GM18870 (cell line): ENCODE results near the gene PACRG.

Source experiments
- ATAC-seq: cut with Tn5 transposase; IDR thresholded peaks from one replicate; pipeline ENCODE4 v1.9.1; 2021; ENCODE audit warnings: moderate library complexity; ENCODE audit not compliant: unreplicated experiment

PACRG gene

GRCh38 chr6:162921510-162922040 lies 193.8 kb downstream of the PACRG start:
- no peak for ATAC-seq

- ATAC-seq: no peak
These were observed 194.9 kb downstream of the PACRG start for GRCh38 chr6:162922563-162923166.

- no peak for ATAC-seq
These were observed 207.1 kb downstream of the PACRG start for GRCh38 chr6:162934844-162935243.

- no peak for ATAC-seq
These were observed 212.7 kb downstream of the PACRG start for GRCh38 chr6:162940426-162940825.

GRCh38 chr6:162941128-162941527 lies 213.4 kb downstream of the PACRG start:
- no peak for ATAC-seq

GRCh38 chr6:162942866-162943265 lies 215.1 kb downstream of the PACRG start:
- no peak for ATAC-seq

GRCh38 chr6:162943369-162943768 lies 215.6 kb downstream of the PACRG start:
- no peak for ATAC-seq

- no peak for ATAC-seq
These were observed 223.5 kb downstream of the PACRG start for GRCh38 chr6:162951164-162951743.

GRCh38 chr6:162952423-162952822 lies 224.6 kb downstream of the PACRG start:
- ATAC-seq: no peak

GRCh38 chr6:162957062-162957461 lies 229.3 kb downstream of the PACRG start:
- ATAC-seq: no peak

- no peak for ATAC-seq
These were observed 233.1 kb downstream of the PACRG start for GRCh38 chr6:162960679-162961457.

- no peak for ATAC-seq
These were observed 234.3 kb downstream of the PACRG start for GRCh38 chr6:162962093-162962492.

GRCh38 chr6:162963861-162964260 lies 236.1 kb downstream of the PACRG start:
- ATAC-seq: no peak

GRCh38 chr6:162964488-162965140 lies 236.8 kb downstream of the PACRG start:
- ATAC-seq: no peak

- ATAC-seq: no peak
These were observed 237.6 kb downstream of the PACRG start for GRCh38 chr6:162965366-162965765.

- no peak for ATAC-seq
These were observed 242.5 kb downstream of the PACRG start for GRCh38 chr6:162970246-162970645.

- no peak for ATAC-seq
These were observed 243.6 kb downstream of the PACRG start for GRCh38 chr6:162971356-162971755.

- no peak for ATAC-seq
These were observed 245.5 kb downstream of the PACRG start for GRCh38 chr6:162973151-162973872.

- no peak for ATAC-seq
These were observed 246.2 kb downstream of the PACRG start for GRCh38 chr6:162973980-162974379.

GRCh38 chr6:162974685-162975084 lies 246.9 kb downstream of the PACRG start:
- ATAC-seq: no peak

- ATAC-seq: no peak
These were observed 248.4 kb downstream of the PACRG start for GRCh38 chr6:162976141-162976540.
